ENCODE data around the gene LRRC2.
"Not testable (repeated sequence)": the region's sequence is repeated elsewhere in the genome, so short reads cannot be mapped to it uniquely, and the experiment has no call there.

The LRRC2 gene

DNA sequence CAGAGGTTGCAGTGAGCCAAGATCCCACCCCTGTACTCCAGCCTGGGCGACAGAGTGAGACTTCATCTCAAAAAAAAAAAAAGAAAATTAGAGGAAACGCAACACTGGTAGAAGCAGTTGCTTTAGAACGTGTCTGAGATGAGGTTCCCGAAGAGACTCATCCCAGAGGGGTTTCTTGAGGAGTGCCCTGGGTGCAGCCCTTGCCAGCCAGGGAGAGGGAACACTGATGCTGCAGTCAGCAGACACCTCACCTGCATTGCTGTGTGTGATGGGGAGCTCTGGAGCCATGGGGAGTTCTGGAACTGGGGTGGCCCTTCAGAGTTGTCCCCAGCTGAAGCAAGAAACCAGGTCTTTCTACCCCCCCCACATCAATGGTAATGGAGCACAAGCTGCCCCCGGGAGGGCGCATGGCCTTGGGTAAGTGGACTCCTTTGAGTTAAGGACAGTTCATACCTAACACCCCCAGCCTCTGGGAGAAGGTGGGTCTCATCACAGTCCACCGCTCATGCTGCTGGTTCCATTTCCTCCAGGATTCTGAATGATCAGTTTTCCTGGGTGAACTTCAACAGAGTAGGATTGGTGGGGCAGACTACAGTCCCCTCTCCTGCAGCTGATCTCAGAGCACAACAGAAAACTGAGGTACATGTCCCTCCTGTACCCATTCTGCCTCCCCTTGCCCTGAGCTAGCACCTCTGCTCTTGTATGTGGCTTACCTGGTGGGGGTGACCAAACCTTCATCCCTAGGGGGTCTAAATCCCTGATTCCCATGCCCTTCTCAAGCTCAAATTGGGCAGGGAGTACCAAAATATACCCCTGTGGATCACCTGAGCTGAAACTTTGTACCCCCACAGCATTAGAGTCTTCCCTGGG, 18.7 kb upstream of the LRRC2 start:
- no peak for DNase-seq (ENCODE audit: low read depth in 4 of 4, low spot score in 1 of 4)

DNA sequence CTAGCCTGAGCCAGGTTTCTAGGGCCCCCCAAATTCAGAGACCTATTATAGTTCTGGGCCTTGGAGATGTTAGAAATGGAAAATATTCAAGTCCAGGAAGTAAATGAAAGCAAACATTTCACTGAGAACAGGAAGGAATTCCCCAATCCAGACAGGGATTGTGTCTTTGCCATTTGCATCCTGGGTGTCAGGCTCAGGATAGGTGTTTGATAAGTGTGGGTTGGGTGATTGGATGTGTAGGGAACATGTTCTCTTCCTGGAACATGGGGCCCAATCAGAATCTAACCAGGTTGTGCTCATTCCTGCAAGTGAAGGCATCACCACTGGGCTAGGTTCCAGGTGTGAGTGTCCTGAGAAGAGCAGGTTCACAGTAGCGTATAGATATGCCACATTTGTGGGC, 14.6 kb upstream of the LRRC2 start:
- no peak for DNase-seq (ENCODE audit: low read depth in 4 of 4, low spot score in 1 of 4)

DNA sequence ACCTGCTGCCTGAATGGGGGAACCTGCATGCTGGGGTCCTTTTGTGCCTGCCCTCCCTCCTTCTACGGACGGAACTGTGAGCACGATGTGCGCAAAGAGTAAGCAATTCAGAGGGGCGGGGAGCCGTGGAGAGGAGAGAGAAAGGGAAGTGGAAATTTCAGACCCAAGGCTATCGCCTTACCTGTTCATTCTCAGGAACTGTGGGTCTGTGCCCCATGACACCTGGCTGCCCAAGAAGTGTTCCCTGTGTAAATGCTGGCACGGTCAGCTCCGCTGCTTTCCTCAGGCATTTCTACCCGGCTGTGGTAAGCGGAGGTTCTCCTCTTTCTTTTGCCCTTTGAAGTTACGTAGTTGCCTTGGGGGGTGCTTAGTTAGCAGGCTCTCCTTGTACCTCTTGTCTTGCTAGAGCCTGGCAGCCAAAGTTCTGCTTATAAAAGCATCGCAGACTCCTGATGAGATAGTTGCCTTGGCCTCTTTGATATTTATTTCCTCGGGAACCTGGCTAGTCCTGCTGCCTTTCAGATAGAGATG, 13.7 kb upstream of the LRRC2 start:
- no peak for DNase-seq (ENCODE audit: low read depth in 4 of 4, low spot score in 1 of 4)

DNA sequence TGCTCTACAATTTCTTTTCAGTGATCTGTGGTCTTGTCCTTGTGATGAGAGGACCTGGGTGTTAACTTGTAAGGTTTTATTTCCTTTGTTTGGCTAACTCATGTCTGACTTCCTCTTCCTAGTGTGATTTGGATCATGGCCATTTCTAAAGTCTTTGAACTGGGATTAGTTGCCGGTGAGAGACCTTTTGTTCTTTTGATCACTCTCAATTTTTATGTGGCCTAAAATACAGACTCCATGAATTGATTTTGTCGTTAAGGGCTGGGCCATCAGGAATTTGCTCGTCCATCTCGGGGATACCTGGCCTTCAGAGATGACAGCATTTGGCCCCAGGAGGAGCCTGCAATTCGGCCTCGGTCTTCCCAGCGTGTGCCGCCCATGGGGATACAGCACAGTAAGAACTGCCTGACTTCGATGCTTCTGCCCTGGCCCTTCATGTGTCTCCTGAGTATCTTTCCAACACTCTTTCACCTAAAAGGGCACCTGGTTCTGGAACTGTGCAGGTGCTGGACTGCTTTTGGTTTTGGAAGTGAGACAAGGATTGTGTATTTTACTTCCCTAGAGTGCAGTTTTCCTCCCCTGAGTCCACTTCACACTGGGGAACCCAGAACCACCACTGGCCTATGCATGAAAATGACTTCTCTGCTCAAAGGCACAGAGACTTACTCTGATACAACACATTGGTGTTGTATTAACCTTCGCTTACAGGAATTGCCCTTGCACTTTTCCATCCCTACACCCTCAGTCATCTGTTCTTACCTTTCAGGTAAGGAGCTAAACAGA, 13.1 kb upstream of the LRRC2 start:
- no peak for DNase-seq (ENCODE audit: low read depth in 4 of 4, low spot score in 1 of 4)

DNA sequence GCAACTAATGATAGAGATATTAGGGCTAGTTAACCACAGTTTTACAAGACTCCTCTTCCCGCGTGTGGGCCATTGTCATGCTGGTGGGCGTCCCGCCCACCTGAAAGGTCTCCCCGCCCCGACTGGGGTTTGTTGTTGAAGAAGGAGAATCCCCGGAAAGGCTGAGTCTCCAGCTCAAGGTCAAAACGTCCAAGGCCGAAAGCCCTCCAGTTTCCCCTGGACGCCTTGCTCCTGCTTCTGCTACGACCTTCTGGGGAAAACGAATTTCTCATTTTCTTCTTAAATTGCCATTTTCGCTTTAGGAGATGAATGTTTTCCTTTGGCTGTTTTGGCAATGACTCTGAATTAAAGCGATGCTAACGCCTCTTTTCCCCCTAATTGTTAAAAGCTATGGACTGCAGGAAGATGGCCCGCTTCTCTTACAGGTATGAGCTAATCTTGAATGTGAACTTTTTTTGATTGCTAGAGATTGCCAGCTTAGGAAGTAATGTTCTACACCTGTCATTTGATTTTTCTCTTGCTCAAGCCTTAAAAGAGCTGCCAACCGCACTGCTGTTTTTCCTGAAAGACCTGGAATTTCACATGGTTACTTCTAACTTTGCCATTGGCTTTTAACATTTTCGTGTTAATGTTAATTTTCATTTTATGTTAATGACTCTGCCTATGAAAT, 11.6 kb upstream of the LRRC2 start:
- not testable (repeated sequence) for DNase-seq (ENCODE audit: low read depth in 4 of 4, low spot score in 1 of 4)

DNA sequence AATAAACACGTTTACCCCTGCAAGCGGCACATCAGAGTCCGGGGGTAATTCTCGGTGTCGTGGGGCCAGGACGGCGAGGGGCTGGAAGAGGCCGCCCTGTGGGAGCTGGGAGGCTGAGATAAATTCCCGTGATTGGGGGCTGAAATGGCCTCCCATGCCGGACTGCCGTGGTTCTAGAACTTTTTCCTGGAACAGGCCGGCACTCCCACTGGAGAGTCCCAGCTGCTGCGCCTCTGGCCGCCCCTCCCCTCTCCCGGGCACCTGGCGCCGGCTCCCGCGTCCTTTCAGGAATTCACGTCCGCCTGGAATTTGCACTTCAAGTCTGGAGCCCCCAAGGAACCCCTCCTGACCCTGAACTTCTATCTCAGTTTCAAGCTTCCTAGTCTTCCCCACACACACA, 10.8 kb upstream of the LRRC2 start:
- DNase-seq (ENCODE audit: low read depth in 4 of 4, low spot score in 1 of 4) = no peak

DNA sequence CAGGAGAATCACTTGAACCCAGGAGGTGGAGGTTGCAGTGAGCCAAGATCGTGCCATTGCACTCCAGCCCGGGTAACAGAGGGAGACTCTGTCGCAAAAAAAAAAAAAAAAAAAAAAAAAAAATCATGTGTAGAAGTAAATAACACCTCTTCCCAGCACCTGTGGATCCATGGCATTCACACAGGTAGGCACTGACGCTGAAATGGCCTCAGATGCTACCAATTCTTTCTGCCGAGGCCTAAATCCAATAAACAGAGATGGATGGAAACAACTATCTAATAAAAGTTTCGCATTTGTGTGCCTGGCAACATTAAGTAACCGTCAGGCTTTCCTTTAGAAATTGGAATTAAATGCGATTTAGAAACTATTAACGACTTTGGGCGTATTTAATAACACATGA, 10.3 kb upstream of the LRRC2 start:
- DNase-seq (ENCODE audit: low read depth in 4 of 4, low spot score in 1 of 4) = no peak

DNA sequence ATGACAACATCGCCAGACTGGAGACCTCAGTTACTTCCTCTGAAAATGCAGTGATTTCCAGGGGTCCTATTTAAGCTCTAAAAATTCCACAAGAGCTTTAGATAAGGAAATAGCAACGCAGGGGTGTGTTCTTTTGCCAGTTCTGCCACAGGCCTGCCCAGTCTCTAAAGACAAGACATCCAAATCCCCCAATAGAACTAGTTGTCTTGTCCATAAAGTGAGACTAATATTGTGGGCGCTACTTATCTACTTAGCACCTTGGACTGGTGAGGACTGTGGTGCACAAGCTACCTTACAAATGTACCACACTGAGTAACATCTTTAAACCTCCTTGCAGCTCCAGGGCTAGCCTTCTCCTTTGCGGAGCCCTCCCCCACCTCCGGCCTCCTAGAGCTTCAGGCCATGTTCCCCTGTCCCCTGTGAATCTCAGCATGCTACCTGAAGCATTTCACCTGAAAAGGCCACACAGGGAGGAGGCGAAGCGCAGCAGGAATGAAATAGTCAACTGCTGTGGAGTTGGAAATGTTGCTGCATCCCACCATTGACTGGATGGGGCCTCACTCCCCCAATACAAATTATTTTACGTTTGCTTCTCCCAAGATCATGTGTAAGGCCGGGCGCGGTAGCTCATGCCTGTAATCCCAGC, 9.6 kb upstream of the LRRC2 start:
- DNase-seq (ENCODE audit: low read depth in 4 of 4, low spot score in 1 of 4) = no peak

DNA sequence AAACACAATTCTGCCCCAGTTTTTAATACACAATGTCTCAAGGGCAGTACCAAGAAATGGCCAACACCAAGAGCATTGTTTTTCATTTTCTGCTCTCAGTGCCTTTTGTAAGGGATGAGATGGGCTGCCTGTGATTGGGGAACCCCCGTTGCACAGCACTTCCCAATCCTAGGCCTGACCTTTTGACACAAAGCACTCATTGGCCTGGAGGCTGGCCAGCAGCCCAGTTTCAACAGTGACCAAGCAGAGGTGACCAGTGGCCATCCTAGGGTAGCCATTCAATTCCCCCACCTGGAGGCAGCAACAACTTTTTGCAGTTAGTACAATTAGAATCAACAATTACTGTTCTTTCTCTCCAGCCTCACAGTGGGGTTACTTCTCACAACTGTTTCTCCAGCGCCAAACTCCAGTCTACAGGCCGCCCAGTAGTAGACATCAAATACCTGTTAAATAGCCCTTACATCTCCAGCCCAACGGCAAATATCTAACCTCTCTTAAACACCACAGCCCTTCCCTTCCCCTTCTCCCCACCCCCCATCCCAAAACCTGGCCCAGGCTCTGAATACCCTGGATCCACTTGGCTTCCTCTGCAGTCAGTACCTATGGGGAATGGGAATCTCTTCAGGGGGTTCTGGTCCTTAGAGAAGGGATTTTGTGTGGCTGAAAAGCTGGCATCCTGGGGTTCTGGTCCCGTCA, 8.9 kb upstream of the LRRC2 start:
- DNase-seq (ENCODE audit: low read depth in 4 of 4, low spot score in 1 of 4) = no peak

DNA sequence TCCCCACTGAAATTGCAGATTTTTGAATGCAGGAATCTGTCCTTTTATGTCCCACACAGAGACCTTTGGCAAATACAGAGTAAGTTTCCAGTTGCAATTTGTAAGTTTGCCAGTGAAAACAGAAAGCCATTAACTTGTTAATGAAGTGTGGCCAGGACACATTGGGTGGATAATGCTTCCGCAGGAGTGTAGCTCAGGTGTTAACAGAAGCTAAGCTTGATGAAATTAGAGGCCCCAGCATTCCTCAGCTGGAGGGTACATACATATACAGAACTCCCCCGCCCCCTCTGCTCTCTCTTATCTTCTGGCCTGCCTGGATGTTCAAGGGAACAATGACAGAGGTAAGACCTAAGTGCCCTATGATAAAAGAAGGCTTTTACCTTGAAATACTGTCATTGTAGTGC, 8.1 kb upstream of the LRRC2 start:
- DNase-seq (ENCODE audit: low read depth in 4 of 4, low spot score in 1 of 4) = no peak

DNA sequence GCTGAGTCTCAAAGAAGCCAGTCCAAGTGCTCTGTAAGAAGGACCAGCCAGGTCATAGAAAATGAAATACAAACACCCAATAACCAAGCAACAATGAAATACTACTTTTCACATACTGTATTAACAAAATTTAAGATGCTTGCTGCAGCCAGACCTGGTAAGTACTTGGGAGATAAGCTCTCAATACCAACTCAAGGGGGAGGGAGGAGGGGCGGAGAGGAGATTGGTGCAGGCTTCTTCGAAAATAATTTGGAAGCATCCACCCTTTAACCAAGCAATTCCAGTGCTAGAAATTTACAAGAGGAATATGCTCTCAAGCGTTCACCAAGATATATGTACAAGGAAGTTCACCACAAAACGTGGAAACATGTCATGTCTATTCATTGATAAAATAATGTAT, 7.6 kb upstream of the LRRC2 start:
- DNase-seq (ENCODE audit: low read depth in 4 of 4, low spot score in 1 of 4) = no peak

DNA sequence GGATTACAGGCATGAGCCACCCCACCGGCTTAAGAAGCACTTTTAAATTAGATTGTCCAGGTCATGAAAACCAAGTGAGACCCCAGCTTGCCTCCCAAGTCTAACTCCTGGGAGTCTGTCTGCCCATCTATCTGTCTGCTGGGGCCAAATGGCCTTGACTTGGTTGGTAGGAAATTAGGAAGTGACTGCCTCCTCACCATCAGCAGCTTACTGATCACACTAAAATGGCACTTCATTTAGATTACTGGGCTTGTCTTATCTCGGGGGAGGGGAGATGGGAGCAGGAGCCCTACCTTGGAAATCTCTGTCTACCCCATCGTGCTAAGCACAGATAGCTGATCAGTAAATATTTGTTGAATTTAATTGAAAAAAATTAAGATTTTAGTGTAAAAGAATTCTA, 5.6 kb upstream of the LRRC2 start:
- DNase-seq (ENCODE audit: low read depth in 4 of 4, low spot score in 1 of 4) = no peak

DNA sequence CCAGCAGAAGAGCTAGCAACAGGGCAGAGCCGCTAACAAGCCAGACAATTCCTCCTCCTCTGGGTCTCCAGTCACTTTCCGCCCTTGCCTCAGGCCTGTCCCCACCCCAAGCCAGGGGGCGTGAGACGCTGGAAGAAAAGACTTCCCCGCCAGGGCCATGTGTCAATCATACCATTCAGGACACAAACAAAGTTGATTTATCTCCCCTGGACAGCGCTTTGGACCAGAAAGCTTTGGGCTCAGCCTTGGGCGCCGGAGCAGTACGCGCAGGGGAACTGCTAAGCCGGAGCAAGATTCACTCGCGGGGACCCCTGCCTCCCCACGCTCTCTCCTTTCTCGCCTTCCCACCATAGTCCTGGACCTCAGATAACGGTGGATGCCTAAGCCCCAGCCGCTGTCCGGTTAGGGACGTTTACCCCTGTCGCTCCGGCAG, 479 bp downstream of the LRRC2 start:
- DNase-seq (ENCODE audit: low read depth in 4 of 4, low spot score in 1 of 4) = no peak

DNA sequence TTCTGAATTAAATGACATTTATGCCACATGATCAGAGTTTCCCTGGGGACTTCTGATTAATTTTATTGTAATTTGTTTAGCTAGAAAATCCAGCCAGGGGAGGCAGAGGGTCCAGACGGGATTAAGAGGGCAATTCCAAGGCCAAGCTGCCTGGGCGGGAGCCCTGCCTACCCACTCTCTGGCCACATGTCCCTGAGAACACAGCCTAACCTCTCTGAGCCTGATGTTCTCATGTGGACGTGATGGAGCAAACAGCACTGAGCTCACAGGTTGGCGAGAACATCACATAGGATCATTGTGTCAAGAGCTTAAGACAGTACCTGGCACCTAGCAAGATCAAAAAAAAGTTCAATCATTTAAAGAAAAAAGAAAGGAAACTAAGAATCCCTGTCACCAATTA, 1.0 kb downstream of the LRRC2 start:
- no peak for DNase-seq (ENCODE audit: low read depth in 4 of 4, low spot score in 1 of 4)

DNA sequence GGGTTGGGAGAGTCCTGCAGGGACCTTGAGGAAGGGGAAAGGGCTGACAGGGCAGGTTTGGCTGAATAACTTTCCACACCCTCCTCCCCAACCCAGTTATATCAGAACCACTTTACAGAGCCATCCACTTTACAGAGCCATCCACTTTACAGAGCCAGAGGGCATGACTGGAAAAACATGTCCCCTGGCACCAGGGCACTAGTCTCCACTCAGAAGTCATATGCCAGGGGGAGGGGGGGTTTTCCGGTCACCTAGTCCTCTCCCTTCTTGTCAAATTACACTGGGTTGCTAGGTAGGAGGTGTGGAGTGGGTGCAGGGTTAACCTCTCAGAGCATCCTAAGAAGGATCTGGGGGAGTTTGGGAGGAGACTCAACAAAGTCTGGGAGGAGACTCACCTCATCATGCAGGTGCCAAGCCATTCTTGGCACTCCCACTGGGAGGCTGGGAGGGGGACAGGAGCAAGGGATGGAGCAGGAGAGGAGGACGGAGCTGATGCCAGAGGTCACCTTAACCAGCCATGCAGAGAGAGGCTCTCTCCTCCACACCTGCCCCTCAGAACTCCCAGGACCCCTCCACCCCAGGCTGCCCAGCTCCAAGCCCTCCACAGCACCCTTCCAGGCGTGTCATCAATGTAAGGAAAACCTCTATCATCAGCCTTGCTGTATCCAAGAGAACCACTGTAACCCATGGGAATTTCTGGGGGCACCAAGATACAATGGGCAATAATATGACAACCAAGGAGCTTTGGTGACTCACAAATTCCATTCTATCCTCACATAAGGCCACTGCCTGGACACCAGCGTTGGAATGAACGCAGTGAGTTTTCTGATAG, 1.7 kb downstream of the LRRC2 start:
- DNase-seq (ENCODE audit: low read depth in 4 of 4, low spot score in 1 of 4) = no peak

DNA sequence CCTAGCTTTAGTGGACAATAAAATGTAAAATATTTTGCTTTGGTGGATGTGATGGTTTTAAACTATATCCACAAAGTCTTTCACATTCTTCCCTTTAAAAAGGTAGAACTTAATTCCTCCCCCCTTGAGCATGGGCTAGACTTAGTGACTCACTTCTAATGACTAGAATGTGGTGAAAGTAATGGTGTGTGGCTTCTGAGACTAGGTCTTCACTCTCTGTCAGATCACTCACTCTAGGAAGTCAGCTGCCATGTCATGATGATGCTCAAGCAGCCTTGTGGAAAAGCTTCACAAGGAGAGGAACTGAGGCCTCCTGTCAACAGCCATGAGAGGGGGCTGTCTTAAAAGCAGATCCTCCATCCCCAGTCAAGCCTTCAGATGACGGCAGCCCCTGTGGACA, 4.2 kb downstream of the LRRC2 start:
- DNase-seq (ENCODE audit: low read depth in 4 of 4, low spot score in 1 of 4) = no peak

DNA sequence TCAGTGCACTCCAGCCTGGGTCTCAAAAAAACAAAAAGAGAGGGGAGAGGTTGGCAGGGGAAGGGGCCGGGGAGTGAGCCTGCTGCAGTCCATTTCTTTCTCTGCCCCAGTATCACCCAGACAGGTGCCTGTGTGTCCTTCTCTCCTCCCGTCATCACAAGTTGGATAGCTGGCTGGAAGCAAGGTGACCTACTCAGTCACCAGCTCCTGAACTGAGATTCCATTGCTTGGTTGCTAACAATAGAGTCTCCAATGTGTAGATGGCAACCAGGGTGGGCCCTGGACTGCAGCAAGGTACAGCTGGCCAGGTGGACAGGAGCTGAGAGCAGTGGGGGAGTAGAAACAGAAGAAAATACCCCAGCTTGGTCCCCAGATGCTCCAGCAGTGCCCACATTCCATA, 4.6 kb downstream of the LRRC2 start:
- DNase-seq (ENCODE audit: low read depth in 4 of 4, low spot score in 1 of 4) = no peak

DNA sequence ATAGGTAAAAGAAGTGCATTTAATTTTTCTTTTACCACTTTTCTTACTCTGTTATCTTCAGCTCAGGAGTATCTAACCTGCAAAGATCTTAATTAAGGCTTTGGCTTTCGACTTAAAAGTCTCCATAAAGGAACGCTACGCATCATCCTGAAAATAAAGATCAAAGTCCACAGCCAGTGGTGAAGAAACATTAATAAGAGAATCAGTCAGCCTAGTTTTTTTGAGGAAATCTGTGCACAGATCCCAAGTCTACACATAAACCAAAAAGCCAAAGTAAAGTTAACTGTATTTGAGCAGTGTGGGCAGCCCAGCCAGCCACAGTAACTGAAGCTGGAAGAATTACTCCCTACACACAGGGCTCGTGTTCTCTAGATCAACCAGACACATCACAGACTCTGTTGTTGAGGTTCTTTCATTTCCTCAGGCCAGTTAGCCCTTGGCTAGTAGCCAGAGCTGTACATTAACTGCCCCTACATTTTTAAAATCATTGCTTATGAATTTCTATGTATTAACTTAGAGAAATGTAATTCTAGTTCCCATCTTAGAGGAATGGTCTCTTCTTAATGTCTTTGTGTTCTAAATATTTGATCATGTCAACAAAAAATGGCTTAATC, 6.9 kb downstream of the LRRC2 start:
- no peak for DNase-seq (ENCODE audit: low read depth in 4 of 4, low spot score in 1 of 4)

All from stimulated activated CD4-positive, alpha-beta T cell treated with anti-CD3 and anti-CD28 coated beads, Interleukin-1b, Interleukin-23, amount 100 ng/mL, for 24 hours (primary cell).